Fibroblast of skin of scalp (primary cell): ENCODE measurements around the gene EIF4E.
"Not testable (repeated sequence)": the region's sequence is repeated elsewhere in the genome, so short reads cannot be mapped to it uniquely, and the experiment has no call there.

Experiments used
- DNase-seq: peaks from one replicate; pipeline ENCODE4 v3.0.0-alpha.2; 2013

EIF4E gene

DNA sequence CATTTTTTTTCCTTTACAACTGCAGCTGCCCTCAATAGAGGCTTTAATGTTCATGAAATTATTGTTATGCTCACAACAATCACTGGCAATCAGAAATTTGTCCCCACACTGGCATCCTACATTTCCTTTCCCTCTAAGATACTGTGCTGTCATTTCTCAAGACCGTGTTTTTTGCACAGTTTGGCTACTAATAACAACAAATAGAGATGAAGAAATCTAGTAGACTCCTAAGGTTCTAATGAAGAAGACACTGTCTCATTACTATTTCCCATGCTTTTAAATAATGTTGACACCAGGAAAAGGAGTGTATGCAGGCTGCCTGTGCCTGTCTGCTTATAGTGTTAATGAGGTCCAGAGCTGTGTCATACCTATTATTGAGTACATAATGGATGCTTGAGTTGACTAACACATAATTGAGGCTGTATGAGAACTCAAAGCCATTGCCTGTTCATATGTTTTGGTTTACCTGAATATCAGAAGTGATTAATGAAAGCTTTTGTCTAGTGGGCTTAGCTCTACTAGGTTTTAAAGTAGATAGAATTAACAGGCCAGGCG lies 1.5 kb upstream of the EIF4E start:
- no peak for DNase-seq

DNA sequence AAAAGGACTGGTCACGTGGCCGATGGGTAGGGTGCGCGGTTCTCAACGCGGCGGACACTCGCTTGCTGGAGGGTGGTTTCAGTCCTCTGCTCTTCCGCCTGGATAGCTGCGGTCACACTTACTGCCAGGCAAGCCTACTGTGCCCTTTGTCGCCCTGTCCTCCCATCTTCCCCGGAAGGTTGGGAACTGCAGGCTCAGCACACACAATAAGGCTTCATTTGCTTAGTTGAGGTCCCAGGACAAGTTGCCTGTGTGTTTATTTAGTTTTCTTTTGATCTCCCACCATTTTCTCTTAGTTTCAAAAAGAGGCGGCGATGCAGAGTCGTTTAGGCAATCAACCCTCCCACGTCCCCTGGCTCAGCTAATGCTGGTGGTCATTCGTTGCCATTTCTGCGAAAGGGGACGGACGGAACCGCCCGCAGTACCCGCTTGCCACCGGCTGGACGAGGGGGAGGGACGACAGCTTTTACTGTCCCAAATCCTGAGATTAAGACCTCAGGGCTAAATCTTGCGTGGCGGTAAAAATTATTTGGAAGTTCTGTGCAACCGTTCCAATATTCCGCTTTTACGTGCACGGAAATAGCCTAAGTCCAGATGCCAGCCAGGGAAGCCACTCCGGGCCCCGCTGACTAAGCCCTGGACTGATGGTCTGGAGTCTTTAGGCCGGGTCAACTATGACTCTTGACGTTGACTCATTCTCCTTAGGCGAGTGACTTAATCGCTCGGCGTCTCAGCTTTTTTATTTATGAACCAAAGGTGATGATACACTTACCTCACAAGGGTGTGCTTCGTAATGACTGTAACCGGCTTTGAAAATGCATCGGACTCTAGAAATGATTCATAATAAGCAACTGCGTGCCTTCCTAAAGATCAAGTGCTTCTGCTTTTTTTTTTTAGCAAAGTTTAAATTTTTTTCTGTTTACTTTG lies 671 bp upstream of the EIF4E start:
- DNase-seq = peak; percentile 77

DNA sequence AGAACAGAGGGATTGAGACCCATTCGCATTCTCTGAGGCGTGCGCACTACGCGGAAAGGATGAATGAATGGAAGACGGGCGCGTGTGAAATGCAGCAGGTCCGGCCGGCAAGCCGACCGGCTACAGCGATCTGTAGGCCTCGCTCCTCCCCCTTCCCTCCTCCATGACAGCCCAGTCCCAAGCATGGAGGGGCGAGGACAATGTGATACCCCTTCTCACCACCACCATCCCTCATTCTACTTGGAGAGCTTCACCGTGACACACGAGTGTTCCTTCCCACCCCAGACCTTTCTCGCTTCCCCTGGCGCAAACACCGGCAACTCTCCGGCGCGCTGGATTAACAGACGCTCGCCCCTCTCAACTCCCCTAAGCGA lies 815 bp downstream of the EIF4E start:
- DNase-seq = peak; percentile 76

DNA sequence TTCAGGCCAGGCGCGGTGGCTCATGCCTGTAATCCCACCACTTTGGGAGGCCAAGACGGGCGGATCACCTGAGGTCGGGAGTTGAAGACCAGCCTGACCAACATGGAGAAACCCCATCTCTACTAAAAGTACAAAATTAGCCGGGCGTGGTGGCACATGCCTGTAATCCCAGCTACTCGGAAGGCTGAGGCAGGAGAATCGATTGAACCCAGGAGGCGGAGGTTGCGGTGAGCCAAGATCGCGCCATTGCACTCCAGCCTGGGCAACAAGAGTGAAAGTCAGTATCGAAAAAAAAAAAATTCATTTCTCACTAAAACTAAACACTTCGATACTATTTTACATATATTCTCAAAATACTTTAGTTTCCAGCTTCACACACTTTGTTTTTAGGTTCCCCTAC lies 2.7 kb downstream of the EIF4E start:
- DNase-seq = not testable (repeated sequence)

DNA sequence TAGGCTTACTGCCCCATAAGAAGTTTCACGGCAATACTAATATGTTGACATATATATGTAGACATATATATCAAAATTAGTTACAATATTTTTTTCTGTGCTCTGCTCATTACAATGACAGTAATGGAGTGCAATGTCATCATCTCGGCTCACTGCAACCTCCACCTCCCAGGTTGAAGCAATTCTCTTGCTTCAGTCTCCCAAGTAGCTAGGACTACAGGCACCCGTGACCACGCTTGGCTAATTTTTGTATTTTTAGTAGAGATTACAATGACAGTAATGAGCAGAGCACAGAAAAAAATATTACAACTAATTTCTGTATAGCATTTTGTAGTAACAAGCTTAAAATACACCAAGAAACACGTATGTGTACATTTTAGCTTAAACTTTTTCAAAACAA lies 7.6 kb downstream of the EIF4E start:
- DNase-seq = no peak

DNA sequence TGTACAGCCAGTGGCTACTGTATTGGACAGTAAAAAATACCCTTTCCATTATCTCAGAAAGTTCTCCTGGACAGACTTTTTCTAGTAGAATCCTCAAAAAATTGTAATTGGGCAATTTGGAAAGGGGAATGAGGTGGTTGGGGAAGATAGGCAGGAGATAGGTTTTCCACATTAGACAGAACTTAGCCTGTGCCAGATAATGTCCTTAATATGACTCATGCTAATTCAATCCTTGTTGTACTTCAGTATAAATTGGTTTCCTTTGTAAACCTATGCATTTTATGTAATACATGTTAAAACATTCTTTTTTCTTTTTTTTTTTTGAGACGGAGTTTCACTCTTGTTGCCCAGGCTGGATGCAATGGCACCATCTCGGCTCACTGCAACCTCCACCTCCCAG lies 8.9 kb downstream of the EIF4E start:
- peak; percentile 47 for DNase-seq

DNA sequence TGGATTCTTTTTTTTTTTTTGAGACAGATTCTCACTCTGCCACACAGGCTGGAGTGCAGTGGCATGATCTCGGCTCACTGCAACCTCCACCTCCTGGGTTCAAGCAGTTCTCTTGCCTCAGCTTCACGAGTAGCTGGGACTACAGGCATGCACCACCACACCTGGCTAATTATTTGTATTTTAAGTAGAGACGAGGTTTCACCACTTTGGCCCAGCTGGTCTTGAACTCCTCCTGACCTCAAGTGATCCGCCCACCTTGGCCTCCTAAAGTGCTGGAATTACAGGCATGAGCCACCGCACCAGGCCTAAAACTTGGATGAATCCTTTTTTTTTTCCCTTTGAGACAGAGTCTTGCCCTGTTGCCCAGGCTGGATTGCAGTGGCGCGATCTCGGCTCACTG lies 18.2 kb downstream of the EIF4E start:
- DNase-seq = not testable (repeated sequence)

DNA sequence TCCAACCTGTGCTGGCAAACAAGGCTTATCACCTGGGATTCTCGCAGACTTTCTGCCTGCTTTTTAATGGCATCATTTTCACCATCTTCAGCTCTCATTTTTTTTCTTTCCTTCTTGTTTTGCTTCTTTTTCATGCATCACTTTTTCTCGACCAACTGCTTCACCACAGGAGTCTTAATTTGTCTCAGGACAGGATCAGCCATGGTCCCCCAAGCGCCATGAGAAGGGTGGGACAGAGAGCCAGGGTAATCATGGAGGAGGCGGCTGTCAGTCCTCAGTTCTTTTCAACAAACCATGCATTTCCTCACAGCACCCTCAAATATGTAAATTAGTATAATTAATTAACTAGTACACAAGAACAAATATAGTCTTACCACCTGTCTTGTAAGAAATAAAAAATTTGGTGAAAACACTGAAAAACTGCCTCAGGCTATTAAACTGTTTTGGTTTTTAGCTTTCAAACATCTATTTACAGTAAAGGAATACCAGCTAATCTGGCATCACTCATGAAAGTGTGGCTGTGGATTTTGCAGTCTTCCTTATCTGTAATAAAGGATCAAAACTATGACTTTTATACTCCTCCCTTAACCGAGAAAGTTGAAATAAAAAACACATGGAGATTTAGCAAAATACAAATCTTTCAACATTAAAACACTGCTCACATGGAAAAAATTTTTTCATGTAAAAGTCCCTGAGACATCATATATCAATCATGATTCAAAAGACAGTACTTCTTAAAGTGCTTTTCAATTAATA lies 19.1 kb downstream of the EIF4E start:
- DNase-seq = no peak

DNA sequence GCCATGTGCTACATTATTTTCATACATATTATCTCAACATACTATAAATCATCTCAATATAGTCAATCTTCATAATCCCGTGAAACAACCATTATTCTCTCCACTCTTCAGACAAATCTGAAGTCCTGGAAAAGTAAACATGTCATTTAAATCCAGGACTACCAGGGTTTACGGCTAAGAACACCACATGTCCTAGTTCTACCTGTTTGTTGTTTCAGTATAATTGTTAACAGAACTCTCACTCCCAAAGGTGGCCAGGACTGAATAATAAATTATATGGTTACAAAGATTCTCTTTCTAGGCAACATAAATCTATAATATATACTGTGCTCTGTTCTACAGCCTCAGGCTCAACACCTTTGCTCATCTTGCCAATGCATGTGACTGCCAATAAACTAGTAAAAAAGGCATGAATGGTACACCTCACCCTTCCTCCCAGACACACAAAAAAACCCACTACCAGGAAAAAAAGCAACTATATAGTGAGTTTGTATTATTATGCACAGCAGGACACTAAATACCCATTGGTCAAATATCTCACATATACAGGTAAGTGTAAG lies 20.1 kb downstream of the EIF4E start:
- DNase-seq = no peak

DNA sequence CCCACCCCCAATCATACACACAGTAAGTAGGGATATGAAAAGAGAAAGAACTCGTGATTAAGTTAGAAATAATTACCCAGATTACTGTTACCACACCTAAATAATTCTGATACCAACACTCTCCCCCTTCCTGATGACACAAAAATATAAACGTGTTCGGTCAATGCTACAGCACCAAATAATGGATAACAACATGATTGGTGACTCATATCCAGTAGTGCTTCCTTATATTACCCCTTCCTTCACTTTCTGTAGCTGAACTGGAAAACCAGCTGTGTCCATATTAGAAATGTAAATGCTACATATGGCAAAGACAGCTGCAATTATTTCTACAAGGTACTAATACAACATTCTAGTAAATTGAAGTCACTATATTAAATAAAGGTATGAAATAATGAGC lies 20.8 kb downstream of the EIF4E start:
- DNase-seq = no peak

DNA sequence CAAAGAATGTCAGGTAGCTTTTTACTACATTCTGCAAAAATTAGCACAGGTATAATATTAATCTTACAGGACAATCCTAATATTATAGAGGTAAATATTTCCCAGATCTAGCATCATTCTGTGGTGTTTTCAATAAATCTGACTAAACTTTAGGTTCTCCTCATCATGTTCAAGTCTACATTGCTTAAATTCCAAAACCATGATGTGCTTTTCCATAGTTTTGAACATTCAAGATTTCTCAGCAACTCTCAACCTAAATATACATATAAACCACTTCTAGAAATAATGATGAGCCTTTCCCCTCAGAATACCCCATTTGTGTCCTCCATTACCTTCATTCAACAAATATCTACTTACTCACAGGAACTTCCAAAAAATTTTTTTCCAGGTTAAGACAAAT lies 23.1 kb downstream of the EIF4E start:
- DNase-seq = peak; percentile 63

DNA sequence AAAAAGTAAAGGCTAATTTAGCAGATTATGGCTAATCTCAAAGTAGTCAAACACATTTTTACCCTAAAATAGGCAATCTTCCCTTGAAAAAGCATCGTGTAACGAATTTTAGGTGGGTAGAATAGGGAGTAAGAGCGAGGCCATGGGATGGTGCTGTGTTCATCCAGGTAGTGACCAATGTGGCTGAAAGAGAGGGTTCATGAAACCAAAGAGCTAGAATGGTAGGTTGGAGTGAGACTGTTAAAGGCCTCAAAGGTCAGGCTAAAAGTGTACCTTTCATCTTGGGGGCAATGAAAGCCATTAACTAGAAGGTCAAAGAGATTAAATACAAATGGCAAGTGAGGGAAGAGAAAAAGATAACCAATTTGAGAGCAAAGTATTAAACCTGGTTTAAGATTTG lies 23.6 kb downstream of the EIF4E start:
- DNase-seq = no peak

DNA sequence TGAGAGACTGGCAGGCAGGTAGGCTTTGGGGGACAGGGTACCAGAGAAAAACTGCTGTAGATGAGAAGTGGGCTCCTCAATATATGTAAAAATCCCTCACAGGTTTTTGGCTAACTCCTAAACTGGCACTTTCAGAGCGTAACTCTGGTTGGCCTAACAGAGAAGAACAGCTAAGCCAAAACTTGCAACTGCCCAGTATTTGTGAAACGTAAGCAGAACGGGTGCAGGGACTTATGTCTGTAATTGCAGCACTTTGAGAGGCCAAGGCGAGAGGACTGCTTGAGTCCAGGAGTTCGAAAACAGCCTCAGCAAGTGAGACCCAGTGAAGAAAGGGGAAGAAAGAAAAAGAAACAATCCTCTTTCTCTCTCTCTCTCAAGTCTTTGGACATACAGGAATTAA lies 25.0 kb downstream of the EIF4E start:
- DNase-seq = no peak

DNA sequence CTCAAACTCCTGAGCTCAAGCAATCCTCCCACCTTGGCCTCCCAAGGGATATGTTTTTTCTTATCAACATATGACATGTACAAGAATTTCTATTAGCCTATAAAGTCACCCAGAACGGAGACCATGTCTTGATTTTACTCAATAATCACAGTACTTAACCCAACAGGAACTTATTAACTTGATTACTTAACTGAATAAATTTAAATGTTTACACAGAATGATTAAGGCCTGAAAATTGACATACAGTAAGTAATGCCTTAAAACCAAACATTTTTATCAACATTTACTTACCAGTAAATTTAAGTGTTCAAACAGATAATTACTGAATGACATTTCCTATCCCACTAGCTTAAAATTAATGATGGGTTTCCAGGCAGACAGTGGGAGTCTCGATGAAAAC lies 25.4 kb downstream of the EIF4E start:
- no peak for DNase-seq

DNA sequence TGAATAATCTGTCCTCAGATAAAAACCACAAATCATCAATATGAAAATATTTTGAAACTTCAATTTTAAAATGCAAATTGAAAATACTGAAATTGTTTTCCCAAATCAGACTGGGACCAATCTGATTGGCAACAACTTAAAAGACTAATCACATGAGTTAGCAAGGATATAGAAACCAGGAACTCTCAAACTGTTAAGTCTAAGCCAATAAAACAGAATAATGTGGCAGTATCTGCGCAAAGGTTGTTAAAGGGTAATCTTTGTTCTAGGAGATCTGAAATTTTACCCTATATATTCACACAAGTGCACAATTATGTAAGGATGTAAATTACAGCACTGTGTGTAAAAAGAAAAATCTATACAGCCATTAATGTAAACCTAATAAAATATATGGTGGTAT lies 29.7 kb downstream of the EIF4E start:
- DNase-seq = no peak

DNA sequence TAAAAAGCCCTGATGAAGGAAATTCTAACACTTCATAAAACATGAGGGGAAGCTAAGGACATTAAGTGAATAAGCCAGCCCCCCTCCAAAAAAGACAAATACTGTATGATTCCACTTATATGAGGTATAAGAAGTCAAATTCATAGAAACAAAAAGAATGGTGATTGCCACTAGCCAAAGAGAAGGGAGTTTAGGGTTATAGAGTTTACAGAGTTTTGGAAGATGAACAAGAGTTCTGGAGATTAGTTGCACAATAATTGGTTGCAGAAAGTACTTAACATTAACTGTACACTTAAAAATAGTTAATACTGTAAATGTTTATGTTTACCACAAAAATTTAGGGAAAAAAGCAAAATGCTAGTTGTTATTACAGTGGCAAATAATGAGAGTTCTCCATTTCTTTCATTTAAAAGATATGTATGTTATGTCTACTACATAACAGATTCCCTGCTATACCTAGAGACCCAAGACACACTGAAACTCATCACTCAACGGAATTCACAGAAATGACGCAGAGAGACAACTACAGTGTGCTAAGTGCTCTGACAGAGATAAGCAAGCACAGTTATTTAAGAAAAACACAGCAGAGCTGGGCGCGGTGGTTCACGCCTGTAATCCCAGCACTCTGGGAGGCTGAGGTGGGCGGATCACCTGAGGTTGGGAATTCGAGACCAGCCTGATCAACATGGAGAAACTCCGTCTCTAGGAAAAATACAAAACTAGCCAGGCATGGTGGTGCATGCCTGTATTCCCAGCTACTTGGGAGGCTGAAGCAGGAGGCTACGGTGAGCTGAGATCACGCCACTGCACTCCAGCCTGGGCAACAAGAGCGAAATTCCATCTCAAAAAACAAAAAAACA lies 37.2 kb downstream of the EIF4E start:
- DNase-seq = no peak

DNA sequence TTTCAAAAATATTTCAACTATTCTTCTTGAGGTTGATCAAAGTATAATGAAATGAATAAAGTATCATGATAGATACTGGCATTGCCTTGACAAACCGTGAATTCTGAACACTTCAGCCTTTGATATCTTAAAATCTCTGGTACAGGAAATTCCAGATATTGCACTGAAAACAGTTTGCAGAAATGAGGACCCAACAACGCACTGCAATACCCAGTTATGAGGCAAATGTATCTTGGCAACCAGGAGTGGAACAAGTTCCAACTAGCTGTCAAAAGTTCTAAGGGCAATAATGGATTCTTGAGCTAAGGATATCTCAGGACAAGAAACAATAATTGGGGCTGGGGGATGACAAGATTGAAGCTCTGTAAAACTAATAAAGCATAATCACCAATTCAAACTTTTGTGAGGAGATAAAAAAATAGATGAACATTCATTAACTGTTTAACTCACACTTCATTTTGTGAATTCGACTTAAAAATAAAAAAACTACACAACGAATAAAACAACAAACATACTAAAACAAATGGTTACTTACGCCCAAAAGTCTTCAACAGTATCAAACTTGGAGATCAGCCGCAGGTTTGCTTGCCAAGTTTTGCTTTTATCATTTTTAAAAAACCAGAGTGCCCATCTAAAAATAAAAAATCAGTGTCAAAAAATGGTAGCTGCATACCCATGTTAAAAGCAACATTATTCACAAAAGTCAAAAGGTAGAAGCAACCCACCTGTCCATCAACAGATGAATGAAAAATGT lies 38.1 kb downstream of the EIF4E start:
- DNase-seq = no peak

DNA sequence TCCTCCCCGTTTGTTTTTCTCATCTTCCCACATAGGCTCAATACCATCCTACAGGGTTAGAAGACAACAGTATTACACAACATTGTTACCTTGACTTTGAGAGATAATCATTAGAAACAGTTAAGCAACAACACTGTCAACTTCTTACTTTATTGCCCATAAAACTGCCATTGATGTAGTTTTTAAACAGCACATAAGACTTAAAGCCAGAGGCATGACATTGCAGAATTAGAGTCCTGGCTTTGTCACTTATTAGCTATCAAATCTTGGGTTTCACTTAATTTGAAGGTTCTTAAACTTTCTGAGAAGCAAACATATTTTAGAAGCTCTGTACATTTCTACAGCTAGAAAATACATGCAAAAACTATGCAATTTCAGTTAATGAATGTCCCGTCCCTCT lies 41.8 kb downstream of the EIF4E start:
- DNase-seq = no peak

DNA sequence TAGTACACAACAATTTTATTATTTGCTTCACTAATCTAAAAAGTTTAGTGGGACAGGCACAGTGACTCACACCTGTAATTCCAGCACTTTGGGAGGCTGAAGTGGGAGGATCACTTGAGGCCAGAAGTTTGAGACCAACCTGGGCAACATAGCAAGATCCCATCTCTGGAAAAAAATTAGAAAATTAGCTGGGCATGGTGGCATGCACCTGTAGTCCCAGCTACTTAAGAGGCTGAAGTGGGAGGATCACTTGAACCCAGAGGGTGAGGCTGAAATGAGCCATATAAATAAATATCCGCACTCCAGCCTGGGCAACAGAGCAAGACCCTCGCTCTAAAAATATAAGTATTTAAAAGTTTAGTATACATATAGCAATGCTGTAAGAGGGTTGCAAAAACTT lies 42.6 kb downstream of the EIF4E start:
- not testable (repeated sequence) for DNase-seq

DNA sequence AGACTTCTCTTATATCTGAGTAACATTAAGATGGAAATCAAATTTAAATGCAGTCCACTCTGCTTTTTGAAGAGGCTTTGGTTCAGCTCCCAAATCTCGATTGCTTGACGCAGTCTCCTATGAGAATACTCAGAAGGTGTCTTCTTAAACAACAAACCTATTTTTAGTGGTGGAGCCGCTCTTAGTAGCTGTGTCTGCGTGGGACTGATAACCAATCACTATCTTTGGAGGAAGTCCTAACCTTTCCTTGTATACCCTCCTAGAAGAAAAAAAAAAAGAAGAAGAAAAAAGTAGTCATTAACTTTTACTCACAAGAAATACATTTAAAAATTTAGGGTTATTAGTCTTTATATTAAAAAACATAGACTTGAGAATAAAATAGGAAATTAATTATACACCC lies 48.0 kb downstream of the EIF4E start:
- not testable (repeated sequence) for DNase-seq

DNA sequence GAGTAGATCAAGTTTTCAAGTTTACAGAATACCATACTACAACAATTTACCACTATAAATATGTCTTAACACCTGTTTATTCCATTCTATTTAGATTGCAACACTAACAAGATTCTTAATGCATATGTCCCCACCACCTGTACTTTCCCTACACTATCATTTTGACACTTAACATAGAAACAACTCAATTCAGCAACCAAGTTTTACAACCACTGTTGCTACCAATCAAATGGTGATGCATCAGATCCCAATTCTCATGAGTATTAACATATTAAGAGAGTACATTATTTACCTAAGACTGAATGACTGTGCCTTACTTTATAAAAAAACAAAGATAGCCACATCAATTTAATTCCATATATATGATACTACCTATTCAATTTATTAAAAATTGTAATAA lies 49.4 kb downstream of the EIF4E start:
- DNase-seq = no peak

DNA sequence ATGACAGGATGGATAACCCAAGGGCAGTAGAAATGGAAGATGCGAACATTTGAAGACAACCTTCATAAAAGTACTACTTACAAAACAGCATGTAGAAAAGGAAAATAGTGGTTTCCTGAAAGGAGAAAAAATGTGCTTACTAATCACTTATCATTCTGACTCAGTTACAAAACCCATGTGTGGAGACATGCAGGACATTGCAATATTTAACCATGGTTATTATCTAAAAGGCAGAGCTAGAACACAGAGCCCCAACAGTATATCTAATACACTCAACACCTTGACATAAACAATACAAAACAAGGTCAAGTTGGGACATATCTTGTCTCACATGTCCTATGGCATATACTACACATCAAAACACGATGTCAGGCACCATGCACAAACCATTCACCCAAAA lies 55.9 kb downstream of the EIF4E start:
- DNase-seq = peak; percentile 18
